BJ (cell line): Measurements from ENCODE around the gene CITED2. TPM values are rescaled to one million over a fixed set of nuclear protein-coding genes. Genes with fewer than 3 reads are reported as not detected.

ENCODE experiments used
- CTCF ChIA-PET: fragments of 350-600 bp; formaldehyde crosslinking; extraction: SDS; loops from one replicate; lab custom pipeline; 2021; ENCODE audit warnings: antibody characterized with exemption, inconsistent platforms; lab: Yijun Ruan, JAX
- POLR2A ChIA-PET: fragments of 300-600 bp; sonication (Branson Sonifier 250); formaldehyde crosslinking; extraction: SDS; loops from one replicate; lab custom pipeline; 2021; ENCODE audit warnings: antibody characterized with exemption; lab: Charles Lee
- DNase-seq: peaks from one replicate; pipeline ENCODE4 v3.0.0-alpha.2; 2011; ENCODE audit warnings: low read depth
- H3K27me3 ChIP-seq: 2 replicates; pipeline ENCODE4 v1.6.0; 2011; ENCODE audit warnings: low read length; ENCODE audit not compliant: control insufficient read depth, insufficient read depth
- H3K36me3 ChIP-seq: 2 replicates; pipeline ENCODE4 v1.5.1; 2011; ENCODE audit warnings: low read length; ENCODE audit not compliant: control insufficient read depth, insufficient read depth
- H3K4me3 ChIP-seq: 2 replicates; pipeline ENCODE4 v1.5.1; 2011; ENCODE audit warnings: low read depth, mild to moderate bottlenecking, control low read depth, low read length
- CTCF ChIP-seq: IDR thresholded peaks from 2 replicates; pipeline ENCODE4 v1.5.1; 2011; ENCODE audit warnings: low read depth, mild to moderate bottlenecking, control low read depth, inconsistent platforms, low read length, moderate library complexity; ENCODE audit not compliant: insufficient read depth
- polyA plus RNA-seq: library from polyadenylated mRNA; depleted of rRNA; stranded (reverse); fragments of >200 nt; gene quantifications from 2 replicates; pipeline ENCODE4 v1.2.3, GENCODE V29; 2011

Gene CITED2
- polyA plus RNA-seq, 1 experiment = 707 TPM

- POLR2A ChIA-PET = no interaction called here
- CTCF ChIA-PET = no interaction called here
- no peak for TF ChIP-seq CTCF
These were observed 17.5 kb downstream of the CITED2 start for GRCh38 chr6:139356924-139357323.

GRCh38 chr6:139355777-139356445 lies 18.5 kb downstream of the CITED2 start:
- Histone ChIP-seq H3K27me3 (no peaks in the 10 kb centered on the region), H3K36me3 (no peaks in the 10 kb centered on the region), H3K4me3 (no peak overlapping the region)
- no peak for DNase-seq
- no peak for TF ChIP-seq CTCF
- ChIA-PET CTCF (interaction anchor here (1.8 kb wide), 1 partner anchor 137 kb away, joined by 5 read pairs; no protein-coding TSS in a partner anchor), POLR2A (no interaction called here)

More at GRCh38 chr6:139356924-139357323, 17.5 kb downstream of the CITED2 start:
- H3K36me3 ChIP-seq = no peaks in the 10 kb centered on the region
- no peak for DNase-seq
- H3K4me3 ChIP-seq = no peak overlapping the region
- H3K27me3 ChIP-seq = no peaks in the 10 kb centered on the region

GRCh38 chr6:139355172-139355571 lies 19.3 kb downstream of the CITED2 start:
- Histone ChIP-seq H3K27me3 (no peaks in the 10 kb centered on the region), H3K36me3 (no peaks in the 10 kb centered on the region), H3K4me3 (no peak overlapping the region)
- no peak for DNase-seq
- CTCF ChIA-PET = interaction anchor here (0.7 to 1.8 kb wide), 2 partner anchors 9 to 136 kb away, joined by 4 to 5 read pairs; no protein-coding TSS in a partner anchor
- no peak for TF ChIP-seq CTCF
- POLR2A ChIA-PET = no interaction called here

GRCh38 chr6:139354189-139354588 lies 20.3 kb downstream of the CITED2 start:
- Histone ChIP-seq H3K4me3 (no peak overlapping the region), H3K27me3 (no peaks in the 10 kb centered on the region), H3K36me3 (no peaks in the 10 kb centered on the region)
- ChIA-PET POLR2A (no interaction called here), CTCF (interaction anchor here (1.9 kb wide), 1 partner anchor 11 kb away, joined by 6 read pairs; no protein-coding TSS in a partner anchor)
- no peak for DNase-seq
- no peak for TF ChIP-seq CTCF

- Histone ChIP-seq H3K27me3 (no peaks in the 10 kb centered on the region), H3K4me3 (no peak overlapping the region), H3K36me3 (no peaks in the 10 kb centered on the region)
- no peak for TF ChIP-seq CTCF
- POLR2A ChIA-PET = no interaction called here
- DNase-seq = no peak
- CTCF ChIA-PET = interaction anchor here (2.1 kb wide), 1 partner anchor 131 kb away, joined by 6 read pairs; no protein-coding TSS in a partner anchor
These were observed 24.9 kb downstream of the CITED2 start for GRCh38 chr6:139349464-139350020.
